Limb (tissue), 2 donors: ENCODE results near the gene TACR1.
"Not testable (repeated sequence)": the region's sequence is repeated elsewhere in the genome, so short reads cannot be mapped to it uniquely, and the experiment has no call there.

Source experiments
- DNase-seq, 2 donors: peaks; one replicate each; pipeline ENCODE4 v3.0.0-alpha.2; 2016; ENCODE audit errors: extremely low spot score in 2 of 2

Gene TACR1

DNA sequence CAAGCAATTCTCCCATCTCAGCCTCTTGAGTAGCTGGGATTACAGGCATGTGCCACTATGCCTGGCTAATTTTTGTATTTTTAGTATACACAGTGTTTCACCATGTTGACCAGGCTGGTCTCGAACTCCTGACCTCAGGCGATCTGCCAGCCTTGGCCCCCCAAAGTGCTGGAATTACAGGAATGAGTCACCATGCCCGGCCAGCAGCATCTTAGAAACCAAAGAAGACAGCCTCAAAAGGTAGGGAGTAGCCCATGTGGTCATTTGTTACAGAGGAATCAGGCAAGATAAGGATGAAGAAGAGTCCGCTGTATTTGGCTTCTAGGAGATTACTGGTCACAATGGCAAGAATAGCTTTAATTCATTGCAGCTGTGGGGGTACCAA is 53.1 kb downstream of the TACR1 start:
- not testable (repeated sequence) for DNase-seq

DNA sequence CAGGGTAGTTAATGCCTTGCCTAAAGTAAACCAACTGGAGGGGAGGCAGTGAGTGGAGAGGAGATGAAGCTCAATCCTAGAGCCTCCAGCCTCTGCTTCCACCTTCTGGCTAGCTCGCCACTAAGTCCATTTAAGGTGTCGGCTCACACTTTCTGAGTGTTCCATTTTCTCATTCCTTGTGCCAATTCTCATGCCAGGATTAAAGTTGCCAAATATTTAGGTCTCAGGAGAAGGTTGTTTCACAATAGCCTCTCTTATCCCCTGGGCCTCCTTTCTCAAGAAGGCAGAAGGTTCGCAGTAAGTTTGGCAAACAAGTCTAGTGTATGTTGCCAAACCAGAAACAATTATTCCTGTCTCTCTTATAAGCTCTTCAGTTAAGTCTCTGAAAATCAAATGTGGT is 57.2 kb downstream of the TACR1 start:
- DNase-seq, result no peak

DNA sequence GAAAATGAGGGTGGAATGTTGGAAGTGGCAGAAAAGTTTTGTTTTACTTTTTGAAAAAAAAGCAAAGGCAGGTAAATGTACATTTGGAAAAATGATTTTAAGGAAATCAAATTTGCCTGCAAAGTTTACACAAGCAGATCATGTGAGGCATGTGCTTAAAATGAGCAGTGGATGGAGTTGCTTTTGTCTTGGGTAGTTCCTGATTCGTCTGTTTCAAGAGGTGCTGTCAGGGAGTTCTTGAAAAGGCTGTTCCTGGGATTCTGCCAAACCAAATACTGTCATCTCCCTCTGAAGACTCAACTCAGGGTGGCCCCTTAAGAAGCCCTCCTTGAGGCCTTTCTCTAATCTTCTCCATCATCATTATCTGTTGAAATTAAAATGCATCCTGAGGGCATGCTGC is 59.0 kb downstream of the TACR1 start:
- DNase-seq, result no peak

DNA sequence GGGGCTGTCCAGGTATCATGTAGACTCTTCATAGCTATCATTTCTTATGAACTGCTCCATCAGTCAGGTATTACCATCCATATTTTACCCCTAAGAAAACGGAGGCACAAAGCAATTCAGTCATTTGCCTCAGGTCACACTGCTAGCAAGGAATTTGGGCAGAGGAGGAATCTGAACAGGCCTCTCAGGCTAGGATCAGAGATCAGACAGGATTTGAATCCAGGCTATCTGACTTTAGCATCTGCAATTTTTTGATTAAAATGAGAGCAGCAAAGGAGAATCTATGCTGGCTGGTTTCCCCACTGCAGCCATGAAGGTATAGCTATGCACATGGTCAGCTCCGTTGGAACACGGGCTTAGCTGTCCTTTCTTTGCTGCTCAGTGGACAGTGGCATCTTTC is 60.1 kb downstream of the TACR1 start:
- no peak for DNase-seq

DNA sequence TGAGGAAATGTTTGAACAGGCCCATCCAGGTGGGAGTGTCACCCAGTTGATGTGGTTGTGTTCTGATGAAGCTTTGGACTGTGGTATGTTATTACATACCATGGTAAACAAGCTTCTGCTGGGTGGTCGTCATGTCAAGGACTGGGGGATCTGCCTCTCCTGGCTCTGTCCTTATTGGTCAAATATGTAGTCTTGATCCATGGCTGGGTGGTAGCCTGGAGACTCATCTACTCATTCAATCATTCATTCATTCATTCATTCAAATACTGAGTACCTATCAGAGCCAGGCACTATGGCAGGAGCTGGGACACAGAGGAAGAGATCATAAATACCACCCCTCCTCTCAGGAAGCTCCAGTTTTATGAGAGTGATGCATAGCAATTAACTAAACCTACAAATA is 60.8 kb downstream of the TACR1 start:
- no peak for DNase-seq

DNA sequence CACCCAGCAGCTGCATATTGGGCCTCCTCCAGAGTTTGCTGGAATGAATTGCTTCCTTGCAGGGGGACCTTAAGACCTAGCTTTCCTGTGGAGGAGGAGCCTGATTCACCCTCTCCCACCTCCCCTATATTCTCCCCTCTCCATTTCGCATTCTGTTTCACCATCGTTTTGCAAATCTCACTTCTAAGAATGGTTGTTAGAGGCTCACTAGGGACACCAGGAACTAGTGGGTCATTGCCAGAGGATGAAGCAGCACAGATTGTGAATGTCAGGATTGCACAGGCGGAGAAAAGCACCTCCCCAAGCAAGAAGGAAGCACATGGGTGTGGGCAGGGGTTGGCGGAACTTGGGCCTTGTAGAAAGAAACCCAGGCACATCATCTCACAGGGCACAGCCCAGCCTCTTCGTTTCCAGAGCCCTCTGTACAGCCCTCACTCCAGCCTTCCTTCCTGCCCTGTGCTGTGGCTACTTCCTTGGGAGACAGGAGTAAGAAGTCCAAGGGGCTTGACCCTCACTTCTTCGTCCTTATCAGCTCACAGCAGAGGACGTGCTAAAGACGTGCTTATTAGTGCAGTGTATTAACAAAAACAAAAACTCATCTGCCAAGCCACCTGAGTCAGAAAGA is 63.4 kb downstream of the TACR1 start:
- DNase-seq, result no peak

DNA sequence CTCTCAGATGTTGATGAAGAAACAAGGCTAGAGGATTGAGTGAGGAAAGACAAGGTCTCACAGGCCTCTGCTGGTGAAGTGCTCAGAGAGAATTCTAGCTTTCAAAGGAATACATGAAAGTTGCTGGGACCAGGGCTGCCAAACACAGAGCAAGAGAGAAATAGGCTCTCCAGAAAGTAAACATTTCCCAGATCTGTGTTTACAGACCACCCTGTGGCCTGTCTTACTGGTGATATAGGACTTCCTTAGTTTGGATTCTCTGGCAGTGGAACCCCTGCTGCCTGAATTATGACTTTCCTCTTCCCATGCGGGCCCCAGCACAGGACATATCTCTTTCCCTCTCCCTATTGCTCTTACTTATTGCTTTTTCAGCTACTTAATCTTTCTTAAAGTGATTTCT is 64.5 kb downstream of the TACR1 start:
- no peak for DNase-seq

DNA sequence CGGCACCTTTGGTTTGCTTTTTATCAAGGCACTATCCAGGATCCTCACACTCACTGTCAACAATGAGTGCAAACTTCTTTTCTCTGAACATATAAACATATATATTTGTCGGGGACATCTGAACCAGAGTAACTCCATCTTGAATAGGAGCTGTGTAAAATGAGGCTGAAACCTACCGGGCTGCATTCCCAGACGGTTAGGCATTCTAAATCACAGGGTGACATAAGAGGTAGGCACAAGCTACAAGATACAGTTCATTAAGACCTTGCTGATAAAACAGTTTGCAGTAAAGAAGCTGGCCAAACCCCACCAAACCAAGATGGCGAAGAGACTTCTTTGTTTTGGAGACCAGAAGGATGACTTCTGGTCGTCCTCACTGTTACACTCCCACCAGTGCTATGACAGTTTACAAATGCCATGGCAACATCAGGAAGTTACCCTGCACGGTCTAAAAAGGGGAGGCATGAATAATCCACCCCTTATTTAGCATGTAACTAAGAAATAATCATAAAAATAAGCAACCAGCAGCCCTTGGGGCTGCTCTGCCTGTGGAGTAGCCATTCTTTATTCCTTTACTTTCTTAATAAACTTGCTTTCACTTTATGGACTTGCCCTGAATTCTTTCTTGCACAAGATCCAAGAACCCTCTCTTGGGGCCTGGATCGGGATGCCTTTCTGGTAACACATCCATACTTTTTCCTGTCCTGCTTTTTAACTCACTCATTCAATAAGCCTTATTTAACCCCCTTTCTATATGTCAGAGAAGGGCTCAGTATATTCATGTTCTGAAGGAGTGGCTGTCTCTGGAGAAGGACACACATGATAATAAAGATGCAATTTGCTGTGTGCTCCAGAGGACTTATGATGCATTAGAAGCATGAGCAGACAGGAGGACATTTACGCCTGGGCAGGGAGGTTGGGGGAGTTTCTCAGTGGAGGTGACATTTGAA is 65.4 kb downstream of the TACR1 start:
- no peak for DNase-seq

DNA sequence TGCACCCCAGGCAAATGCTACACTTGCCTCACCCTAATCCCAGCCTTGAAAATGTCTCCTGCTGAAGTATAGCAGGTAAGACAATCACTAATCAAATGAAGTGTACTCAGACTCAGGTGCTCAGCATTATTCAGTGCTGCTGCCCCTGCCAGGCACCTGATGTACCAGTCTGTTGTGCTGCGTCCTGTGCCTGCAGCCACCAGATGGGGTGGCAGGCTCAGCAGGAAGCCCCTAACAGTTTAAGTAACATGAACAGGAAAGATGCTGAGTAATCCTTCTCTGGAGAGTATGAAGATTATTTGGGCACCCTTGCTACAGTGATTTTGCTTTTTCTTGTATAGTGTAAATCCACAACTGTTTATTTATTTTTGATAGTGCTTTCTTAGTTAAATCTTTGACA is 69.1 kb downstream of the TACR1 start:
- DNase-seq, result no peak

DNA sequence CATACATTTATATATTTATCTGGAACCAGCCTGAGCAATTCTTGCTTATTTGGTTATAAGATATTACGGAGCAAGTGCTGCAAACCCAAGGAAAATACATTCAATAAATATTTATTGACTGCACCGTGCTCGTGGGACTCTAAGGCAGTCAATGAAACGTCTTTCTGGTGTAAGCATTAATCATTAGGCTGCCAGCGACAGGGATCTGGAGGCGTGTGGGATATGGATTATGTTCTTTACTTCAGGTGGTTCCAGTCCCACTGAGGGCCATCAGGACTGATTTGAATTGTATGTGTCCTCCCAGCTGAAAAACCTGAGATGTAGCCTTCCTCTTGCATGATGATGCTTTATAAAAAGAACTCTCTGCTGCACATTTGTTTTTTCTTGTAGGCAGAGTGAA is 75.4 kb downstream of the TACR1 start:
- DNase-seq, result no peak

DNA sequence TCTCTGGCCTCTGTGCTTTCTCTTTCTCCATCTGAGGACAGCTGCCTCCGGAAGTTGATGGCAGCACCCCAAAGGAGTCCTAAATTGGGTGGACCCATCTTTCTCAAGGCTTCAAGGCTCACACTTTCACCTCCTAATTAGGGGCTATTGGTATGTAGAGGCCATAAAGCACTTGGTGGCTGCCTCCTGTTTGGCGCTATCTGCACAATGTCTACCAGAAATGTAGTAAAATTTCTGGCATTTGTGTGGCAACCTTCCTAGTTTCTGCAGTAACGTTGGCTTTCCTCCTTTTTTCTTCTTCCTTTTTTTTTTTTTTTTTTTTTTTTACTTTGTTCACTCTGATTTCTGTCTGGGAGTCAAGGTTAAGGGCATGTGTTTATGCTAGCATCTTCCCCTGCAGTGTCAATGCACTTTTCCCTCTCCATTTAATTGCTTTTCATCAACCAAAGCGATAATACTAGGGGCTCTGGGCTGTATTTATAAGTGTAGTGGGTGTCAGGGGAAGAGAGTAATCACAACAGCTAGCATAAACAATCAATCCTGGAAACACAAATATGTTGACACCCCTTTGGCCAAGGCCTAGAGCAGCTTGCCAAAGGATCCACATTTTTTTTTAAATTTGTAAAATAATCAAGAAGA is 86.0 kb downstream of the TACR1 start:
- no peak for DNase-seq

DNA sequence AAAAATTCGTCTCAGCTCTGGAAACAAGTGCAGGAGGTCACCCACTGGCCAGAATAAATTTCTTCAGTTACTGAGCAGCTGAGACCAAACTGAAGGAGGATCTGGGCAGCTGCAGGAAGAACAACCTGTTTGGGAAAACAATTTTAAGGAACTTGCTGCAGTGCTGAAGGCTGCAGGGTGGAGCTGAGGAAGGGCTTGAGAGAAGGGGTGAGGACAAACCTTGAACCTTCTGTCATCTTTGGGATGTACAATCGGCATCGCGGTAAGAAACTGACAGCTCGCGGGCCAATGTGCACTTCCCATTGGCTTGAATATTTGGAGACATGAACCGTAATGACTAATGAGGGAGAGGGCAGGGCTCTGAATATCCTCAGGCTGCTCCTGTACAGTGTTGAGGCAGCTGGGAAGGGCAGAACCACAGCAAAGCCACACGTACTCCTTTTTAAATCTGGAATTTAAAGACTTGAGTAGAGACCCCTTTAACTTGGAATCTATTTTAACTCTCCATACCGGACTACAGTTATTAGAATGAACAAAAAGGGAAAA is 90.3 kb downstream of the TACR1 start:
- no peak for DNase-seq

DNA sequence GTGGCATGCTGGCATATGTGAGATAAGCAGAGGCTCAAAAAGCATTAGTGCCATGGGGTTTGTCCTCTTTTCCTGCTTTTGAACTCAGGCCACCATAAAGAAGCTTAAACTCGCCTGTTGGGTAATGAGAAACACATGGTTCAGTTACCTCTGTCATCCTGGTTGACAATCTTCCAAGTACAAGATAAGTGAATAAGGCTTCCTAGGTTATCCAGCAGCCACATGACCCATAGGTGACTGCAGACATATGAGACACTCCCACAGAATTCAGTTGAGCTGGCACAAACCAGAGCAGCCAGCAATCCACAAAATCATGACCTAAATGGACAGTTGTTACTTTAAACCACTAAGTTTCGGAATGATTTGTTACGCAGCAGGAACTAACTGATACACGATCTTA is 97.3 kb downstream of the TACR1 start:
- DNase-seq, result no peak

DNA sequence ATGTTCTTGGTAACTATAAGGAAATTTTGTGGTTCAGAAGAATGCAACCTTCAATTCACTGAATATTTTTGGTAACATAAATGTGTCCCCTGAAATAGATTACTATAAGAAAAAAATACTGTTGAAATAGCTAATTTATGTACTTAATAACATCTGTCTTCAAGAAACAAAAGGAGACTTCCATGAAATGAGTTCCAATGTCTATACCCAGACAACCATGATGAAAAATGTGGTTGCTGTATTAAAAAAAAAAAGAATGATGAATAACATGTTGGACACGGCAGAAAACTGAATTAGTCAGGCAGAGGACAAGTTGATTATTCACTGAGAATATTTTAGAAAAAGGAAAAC is 98.5 kb downstream of the TACR1 start:
- DNase-seq, result no peak

DNA sequence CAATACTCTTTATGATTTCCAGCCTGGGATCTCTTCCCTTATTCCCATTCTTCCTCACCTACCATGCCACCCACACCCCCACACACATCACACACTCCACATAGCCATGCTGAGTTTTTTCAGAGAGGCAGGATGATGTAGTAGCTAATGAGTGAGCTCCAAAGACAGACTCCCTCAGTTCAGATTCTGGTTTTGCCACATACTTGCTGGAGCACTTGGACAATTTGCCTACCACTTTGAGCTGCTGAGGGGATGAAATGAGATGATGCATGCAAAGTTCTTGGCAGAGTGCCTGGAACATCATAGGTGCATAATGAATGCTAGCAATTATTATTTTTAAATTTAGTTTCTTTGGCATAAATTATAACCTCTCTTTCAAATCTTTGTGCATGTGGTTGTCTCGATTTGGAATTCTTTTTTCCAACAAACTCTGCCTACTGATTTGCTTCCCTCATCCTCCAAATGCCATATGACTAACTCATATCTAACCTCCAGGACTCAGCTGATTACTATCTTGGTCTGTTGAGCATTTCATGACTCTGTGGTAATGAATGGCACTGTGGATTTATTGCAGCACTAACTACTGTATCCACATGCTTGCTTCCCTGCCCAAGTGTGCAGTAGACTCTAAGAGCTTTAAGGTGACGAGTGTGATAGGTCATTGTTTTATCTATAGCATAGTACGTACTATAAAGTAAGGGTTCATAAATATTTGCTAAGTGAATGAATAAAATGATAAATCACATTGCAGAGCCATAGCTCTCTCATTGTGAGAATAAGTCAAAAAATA is 99.1 kb downstream of the TACR1 start:
- DNase-seq, result no peak

DNA sequence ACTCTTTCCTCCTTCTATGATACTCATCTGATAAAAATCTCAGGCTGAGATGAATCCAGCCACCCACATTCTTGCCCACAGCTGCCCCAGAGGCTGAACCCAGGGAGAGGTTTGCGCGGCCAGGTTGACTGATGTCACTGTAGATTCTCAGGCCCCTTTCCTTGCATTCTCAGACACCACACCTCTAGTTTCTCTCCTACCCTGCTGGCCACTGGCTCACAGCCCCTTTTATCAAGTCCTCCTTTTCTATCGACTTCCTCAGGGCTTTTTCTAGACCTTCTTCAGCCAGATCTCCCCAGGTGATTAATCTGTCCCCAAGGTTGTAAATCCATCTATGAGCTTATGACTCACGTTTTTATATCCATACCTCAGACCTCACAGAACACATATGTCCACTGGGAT is 99.8 kb downstream of the TACR1 start:
- no peak for DNase-seq

DNA sequence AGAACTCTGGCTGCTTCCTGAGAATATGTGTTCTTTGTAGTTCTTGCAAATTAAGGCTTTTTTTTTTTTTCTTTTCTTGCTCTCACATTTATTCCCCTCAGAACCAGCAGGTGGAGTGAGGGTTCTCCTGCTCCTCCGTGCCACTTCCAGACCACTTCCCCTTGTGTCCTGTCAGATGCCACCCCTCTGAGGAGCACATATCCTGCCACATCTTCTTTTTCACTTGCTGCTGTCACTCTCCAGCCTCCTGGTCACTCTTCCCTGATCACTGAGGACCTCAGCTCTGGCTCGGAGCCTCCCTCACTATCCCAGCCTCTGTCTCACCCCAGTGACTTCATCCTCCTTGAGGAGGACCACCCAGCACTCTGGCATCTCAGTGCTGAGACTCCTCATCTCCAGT is 100.5 kb downstream of the TACR1 start:
- no peak for DNase-seq

DNA sequence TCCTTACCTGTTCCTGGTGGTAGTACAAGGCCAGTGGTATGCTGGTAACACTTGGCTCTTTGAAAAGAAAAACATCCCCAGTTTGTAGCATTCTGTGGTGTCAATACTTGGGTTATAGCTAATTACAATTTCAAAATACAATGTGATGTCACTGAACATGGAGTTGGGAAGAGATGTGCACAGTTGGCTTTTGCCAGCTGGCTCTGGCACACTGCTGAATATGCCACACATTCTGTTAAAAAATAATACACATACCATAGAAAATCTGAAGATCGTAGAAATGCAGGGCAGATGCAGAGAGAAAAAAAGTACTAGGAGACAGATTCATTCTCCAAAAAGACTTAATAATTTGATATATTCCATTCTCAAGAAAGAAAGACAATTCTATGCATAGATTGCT is 101.5 kb downstream of the TACR1 start:
- no peak for DNase-seq

DNA sequence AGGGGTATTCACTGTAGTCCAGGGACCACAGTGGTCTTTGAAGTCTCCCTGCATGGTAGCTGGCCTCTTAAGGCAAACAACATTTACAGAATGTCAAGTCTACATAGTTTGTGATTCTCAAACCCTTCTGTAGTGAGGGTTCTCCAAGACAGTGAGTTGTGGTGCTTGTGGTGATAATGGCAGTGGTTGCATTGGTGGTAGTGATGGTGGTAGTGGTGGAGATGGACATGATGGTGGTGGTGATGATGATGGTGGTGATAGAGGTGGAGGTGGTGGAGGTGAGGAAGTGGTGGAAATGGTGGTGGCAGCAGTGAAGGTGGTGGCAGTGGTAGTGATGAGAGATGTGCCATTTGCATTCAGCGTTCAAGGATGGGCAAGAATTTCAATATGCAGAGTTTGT is 104.9 kb downstream of the TACR1 start:
- DNase-seq, result no peak

DNA sequence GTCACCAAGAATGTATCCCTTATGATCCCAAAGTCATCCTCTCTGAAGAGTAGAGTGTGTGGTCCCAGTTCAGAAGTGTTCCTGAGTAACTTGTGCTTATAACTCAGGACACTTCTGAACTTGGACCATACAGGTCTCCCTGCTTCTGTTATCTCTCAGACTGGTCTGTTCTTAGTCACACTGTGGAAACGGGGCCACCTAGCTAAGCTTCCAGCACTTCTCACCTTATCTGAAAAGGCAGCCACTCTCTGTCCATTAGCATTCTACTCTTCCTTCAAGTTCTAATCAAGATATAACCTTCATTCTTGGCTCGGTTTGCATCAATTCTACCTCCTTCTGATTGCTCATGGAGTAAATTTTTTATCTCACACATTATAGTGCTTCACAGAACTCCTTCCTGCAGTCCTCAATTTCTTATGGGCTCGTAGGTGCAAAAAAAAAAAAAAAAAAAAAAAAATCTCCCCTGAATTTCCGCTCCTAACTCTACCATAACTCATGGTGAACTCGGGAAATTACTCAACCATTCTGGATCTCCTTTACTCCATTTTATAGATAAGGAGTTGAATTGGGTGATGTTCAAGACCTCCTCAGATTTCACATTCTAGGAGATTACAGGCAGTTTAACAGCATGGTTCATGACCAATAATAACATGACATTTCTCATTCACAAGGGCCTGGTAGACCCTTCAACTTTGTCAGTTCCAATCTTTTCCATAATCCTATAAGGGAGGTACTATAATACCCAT is 108.4 kb downstream of the TACR1 start:
- no peak for DNase-seq

DNA sequence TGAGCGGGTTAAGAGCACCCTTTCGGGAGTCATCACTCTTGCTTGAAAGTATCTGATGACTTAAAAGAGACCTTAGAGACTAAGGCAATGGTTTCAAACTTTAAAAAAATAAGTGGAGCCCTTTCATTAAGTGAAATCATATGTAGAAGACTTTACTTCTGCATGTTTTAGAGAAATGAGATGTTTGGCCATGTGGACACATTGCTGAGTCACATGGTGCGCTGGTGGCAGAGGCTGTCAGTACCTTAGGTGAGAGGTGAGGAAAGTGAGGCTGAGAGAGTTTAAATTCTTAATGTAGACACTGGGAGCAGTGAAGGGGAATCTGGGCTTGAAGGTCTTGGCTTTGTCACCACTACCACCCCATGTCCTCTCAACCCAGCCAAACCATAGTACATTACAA is 109.8 kb downstream of the TACR1 start:
- DNase-seq, result no peak
